Uterus (tissue), 2 donors: Measurements from ENCODE around the gene CASKIN1.

ENCODE experiments used
- POLR2A ChIP-seq, 2 donors: fragments of 450-650 bp; IDR thresholded peaks; one replicate each; pipeline ENCODE4 v1.6.1; 2016; ENCODE audit warnings: antibody characterized with exemption in 2 of 2, mild to moderate bottlenecking in 1 of 2, moderate library complexity in 1 of 2
- TF ChIP-seq, protein P1 (sequence below), 4 experiments: fragments of 200-600 bp in 2 of 4; fragments of 450-650 bp in 2 of 4; sonication (generic) in 2 of 4; IDR thresholded peaks; one replicate each; pipeline ENCODE4 v1.5.1; 2016 to 2019; ENCODE audit warnings: antibody characterized with exemption in 4 of 4, mild to moderate bottlenecking in 2 of 4, moderate library complexity in 1 of 4

GRCh38 chr16:2229632-2230250, 33.3 kb upstream of the CASKIN1 start:
- TF ChIP-seq, protein P1, sequence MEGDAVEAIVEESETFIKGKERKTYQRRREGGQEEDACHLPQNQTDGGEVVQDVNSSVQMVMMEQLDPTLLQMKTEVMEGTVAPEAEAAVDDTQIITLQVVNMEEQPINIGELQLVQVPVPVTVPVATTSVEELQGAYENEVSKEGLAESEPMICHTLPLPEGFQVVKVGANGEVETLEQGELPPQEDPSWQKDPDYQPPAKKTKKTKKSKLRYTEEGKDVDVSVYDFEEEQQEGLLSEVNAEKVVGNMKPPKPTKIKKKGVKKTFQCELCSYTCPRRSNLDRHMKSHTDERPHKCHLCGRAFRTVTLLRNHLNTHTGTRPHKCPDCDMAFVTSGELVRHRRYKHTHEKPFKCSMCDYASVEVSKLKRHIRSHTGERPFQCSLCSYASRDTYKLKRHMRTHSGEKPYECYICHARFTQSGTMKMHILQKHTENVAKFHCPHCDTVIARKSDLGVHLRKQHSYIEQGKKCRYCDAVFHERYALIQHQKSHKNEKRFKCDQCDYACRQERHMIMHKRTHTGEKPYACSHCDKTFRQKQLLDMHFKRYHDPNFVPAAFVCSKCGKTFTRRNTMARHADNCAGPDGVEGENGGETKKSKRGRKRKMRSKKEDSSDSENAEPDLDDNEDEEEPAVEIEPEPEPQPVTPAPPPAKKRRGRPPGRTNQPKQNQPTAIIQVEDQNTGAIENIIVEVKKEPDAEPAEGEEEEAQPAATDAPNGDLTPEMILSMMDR (IDR thresholded peaks at IDR 0.05): no peak
- no peak for TF ChIP-seq POLR2A (IDR thresholded peaks at IDR 0.05)
